ENCODE results near the gene CASP7.
"Not testable (repeated sequence)": the region's sequence is repeated elsewhere in the genome, so short reads cannot be mapped to it uniquely, and the experiment has no call there.

CASP7 gene

DNA sequence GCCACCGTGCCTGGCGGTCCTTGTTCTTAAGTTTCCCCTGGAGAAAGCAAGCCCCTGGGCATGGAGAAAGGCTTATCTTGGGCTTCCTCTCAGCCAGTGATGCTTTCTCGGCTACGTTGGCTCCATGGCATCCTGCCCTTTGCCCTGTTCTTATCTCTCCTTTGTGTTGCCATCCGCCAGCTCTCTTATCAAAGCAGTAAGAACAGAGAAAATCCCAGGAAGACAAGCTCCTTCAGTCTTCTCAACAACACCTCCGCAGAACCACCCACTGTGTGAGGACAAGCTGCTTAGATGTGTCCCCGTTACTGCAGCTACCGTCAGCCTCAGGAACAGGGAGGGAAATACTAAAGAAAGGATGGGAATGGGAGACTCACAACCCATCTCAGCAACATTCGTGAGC, 75.1 kb downstream of the CASP7 start:
- DNase-seq, result no peak

DNA sequence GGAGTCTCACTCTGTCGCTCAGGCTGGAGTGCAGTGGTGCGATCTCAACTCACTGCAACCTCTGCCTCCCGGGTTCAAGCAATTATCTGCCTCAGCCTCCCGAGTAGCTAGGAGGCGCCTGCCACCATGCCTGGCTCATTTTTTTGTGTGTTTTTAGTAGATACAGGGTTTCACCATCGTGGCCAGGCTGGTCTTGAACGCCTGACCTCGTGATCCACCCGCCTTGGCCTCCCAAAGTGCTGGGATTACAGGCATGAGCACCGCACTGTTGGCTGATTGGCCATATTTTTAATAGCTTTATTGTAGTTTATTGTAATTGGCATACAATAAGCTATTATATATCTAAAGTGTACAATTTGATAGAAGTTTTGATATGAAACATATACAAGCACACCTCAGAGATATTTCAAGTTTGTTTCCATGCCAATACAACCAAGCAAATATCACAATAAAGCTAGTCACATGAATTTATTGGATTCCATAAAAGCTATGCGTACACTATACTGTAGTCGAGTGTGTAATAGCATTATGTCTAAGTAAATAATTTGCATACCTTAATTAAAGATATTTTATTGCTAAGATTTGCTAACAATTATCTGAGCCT, 77.3 kb downstream of the CASP7 start:
- no peak for DNase-seq

DNA sequence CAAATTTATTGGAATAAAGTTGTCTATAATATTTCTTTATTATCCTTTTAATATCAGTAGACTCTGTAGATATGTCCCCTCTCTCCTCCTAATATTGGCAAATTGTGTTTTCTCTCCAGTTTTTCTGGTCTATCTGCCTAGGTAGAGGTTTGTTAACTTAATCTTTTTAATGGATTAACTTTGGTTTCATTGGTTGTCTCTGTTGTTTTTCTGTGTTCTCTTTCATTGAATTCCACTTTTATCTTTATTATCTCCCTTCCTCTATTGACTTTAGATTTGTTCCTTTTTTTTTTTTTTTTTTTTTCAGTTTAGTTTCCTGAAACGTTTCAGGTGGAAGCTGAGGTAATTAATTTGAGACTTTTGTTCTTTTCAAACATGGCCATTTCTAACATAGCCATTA, 82.4 kb downstream of the CASP7 start:
- no peak for DNase-seq

GRCh38 chr10:113764582-113764981, 84.9 kb downstream of the CASP7 start:
- DNase-seq, result no peak

DNA sequence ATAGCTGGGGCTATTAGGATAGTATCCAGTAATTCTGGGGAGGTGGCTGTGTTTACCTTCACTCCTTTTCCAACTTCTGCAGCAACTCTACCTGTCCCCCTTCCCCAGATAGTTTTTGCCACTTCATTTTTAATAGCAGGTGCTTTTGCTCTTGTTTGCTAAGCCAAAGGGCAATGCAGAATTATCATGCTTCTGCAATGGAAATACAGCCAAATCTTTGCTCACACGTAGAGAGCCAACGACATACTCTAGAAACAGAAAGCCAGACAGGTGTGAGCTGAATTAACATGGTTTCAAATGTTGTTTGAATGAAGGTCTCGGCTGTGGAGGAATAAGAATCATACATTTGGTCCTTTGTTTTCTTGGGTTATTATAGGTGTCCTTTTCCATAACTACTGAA, 86.2 kb downstream of the CASP7 start:
- no peak for DNase-seq

DNA sequence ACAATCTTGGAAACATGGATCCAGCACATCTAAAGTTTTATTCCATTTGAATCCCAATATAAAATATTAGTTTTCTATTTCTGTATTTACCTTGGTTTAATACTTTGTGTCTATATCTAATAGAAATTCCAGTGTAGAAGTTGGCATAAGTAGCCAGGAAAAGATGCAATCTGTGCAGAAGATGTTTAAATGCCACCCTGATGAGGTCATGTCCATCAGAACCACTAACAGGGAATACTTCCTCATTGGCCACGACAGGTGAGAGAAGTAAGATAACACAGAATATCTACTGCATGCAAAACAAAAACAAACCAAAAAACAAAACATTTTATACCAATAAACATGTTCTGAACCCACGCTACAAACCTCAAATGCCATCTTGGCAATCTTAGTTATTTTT, 87.5 kb downstream of the CASP7 start:
- no peak for DNase-seq

GRCh38 chr10:113770346-113770745, 90.6 kb downstream of the CASP7 start:
- no peak for DNase-seq

DNA sequence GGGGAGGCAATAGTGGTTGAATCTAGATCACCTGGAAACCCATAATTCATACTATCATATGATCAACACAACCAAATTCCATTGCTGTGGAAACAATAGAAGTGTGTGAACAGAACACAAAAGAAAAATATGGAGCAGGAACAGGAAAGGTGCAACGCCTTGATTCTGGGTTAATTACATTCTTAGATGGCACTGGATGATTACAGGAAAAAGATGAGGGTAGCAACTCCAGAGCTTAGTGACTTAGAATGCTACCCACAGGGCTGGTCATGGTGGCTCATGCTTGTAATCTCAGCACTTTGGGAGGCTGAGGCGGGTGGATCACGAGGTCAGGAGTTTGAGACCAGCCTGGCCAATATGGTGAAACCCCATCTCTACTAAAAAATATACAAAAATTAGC, 91.4 kb downstream of the CASP7 start:
- DNase-seq, result not testable (repeated sequence)

DNA sequence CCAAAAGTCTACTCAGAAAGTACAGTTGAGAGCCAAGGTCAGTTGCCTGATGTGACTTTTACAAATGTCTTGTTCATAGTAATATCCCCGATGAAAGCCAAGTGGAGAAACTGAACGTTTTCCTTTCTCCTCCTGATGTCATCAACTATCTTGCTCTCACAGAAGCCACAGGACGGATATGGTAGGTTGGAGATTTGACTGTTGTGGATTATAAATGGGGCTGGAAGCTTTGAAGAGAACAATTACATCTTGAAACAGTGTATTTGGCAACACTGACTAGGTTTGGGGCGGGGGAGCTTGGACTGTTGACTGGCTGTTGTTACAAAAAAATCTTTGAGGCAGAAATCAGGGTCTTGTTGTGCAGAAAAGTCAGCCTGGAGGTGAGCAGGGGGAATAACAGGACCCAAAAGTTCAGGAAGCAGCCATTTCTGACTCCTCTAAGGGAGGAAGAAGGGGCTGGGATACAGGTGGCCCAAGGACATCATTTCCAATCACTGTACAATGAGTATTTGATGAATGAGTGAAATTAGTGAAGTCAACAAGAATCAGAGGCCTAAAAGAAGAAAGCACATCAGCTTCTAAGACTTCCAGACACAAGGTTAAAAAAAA, 96.1 kb downstream of the CASP7 start:
- no peak for DNase-seq

DNA sequence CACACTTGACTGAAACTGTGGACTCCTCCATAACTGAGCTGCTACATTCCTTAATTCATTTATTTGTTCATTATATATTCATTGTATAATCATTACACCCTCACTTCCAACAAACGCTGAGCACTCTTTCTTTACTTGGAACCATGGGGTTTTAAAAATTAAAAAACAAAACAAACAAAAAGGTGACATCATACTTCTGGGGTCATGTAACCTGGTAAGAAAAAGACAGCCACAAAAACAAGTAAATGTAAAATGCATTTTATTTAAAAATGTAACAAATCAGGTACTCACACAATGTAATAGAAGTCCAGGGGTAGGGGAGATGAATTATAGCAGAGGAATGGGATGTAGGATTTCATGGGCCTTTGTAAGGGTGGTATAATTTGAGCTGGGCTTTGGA, 96.8 kb downstream of the CASP7 start:
- DNase-seq, result no peak
